GM21381 (cell line): ENCODE results near the gene PHKA1.
"Not testable (repeated sequence)": the region's sequence is repeated elsewhere in the genome, so short reads cannot be mapped to it uniquely, and the experiment has no call there.

Source experiments
- ATAC-seq: cut with Tn5 transposase; IDR thresholded peaks from one replicate; pipeline ENCODE4 v1.9.1; 2021; ENCODE audit warnings: mild to moderate bottlenecking, moderate library complexity; ENCODE audit not compliant: unreplicated experiment

Gene PHKA1

DNA sequence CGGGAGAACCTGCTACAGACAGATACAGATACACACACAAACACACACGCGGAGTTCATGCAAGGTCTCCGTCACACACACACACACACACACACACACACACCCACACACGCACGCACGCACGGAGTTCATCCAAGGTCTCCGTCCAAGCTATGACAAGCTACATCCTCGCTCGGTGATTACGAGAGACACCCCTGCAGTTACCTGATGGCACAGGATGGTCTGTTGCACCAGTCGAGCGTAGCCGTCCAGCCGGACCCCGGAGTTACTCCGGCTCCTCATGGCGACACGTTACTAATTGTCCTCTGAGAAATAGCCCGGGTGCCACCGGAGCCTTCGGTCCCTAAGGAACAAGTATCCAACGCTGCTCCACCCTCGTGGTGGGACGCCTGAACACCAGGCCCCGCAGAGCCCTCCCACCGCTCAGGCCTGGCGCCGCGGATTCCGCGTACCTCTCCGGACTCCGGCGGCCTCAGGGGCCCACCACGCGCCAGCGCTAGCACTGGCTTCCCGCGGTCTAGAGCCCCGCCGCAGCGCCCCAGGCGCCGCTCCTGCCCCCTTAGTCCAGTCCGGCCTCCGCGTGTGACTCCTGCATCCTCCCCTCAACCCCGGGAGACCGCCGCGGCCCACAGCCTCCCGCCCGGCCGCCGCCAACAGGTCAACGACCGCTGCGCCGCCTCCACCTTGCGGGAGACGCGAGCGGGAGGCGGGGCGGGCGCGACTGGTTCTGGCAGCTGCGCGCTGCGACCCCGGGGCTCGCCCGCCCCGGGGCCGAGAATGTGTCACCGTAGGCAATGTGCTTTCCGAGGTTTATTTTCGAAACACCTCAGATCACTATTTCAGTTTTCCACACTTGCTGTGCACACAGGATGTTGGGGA, at the start of gene PHKA1:
Gene PHKA1 (minus strand): TSS at position 708 of the 879 bp plus-strand sequence. CDS start 426 bp downstream, at position 282.
- ATAC-seq: not testable (repeated sequence)

GRCh38 chrX:72760454-72760853, 46.3 kb upstream of the PHKA1 start:
- ATAC-seq: not testable (repeated sequence)

GRCh38 chrX:72748545-72748944, 34.4 kb upstream of the PHKA1 start:
- not testable (repeated sequence) for ATAC-seq

GRCh38 chrX:72745546-72745945, 31.4 kb upstream of the PHKA1 start:
- not testable (repeated sequence) for ATAC-seq

DNA sequence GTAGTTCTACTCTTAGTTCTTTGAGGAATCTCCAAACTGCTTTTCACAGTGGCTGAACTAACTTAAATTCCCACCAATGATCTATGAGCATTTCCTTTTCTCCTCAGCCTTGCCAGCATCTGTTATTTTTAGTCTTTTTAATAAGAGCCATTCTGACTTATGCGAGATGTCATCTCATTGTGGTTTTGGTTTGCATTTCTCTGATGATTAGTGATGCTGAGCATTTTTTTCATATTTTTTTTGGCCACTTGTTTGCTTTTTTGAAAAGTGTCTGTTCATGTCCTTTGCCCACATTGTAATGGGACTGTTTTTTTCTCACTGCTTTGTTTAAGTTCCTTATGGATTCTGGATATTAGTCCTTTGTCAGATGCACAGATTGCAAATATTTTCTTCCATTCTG, 21.5 kb upstream of the PHKA1 start:
- no peak for ATAC-seq

DNA sequence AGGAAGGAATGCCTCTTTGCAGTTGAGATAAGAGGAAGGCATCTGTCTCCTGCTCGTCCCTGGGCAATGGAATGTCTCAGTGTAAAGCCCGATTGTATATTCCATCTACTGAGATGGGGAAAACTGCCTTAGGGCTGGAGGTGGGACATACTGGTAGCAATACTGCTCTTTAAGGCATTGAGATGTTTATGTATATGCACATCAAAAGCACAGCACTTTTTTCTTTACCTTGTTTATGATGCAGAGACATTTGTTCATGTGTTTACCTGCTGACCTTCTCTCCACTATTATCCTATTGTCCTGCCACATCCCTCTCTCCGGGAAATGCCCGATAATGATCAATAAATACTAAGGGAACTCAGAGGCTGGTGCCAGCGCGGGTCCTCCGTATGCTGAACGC, 19.5 kb upstream of the PHKA1 start:
- ATAC-seq: not testable (repeated sequence)

- ATAC-seq: no peak
Measured at GRCh38 chrX:72727846-72728245, 13.7 kb upstream of the PHKA1 start.

DNA sequence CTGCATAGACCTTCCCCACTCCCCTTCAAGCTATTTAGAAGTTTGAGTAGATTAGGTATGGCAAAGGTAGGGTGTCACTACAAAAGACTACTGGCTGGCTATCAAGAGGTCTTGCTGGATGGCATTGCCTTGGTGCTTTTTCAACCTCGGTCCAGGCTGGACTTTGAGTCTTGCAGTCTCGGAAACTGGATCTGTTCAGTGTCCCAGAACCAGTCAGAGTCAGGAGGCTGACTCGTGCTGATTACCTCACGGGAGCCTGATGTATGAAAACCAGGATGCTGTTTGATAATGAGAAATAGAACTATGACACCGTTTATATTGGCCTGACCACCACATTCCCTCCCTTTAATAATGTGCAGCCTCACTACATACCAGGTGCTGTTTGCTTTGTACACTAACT, 2.7 kb upstream of the PHKA1 start:
- no peak for ATAC-seq

DNA sequence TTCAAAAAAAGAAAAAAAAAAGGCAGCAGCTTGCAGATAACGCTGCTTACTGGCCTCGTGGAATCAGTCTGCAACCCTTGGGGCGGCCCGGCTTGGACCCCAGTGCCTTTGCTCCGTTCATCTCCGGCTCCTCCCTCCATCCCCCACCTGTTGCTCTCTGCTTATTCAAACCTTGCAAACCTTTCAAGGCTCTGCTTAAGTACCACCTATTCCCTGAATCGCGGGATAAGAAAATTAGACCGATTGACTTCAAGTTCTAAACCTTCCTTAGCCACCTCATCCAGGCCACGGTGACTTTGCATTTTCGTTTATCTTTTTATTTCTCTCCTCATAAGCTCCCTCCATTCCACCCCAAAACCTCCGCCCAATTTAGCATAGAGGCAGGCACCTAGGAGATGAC, 1.4 kb upstream of the PHKA1 start:
- ATAC-seq: no peak

GRCh38 chrX:72714478-72714916, 391 bp upstream of the PHKA1 start:
- no peak for ATAC-seq

DNA sequence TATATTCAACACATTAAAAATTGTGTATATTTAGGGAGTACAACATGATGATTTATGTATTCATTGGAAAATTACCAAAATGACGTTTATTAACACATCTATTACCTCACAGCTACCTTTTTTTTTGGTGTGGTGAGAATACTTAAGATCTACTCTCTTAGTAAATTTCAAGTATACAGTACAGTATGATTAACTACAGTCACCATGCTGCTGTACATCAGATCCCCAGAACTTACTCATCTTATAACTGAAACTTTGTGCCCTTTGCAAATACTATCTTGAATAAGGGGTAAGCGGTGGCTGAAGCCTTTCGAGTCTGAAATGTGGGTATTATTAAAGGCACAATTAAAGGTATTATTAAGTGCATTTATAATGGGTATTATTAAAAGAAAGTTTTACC, 976 bp downstream of the PHKA1 start:
- ATAC-seq: no peak

- ATAC-seq: no peak
Measured at GRCh38 chrX:72712094-72712755, 1.9 kb downstream of the PHKA1 start.

GRCh38 chrX:72705814-72706213, 8.3 kb downstream of the PHKA1 start:
- no peak for ATAC-seq

GRCh38 chrX:72705111-72705510, 9.0 kb downstream of the PHKA1 start:
- ATAC-seq: no peak

- no peak for ATAC-seq
Measured at GRCh38 chrX:72694170-72694569, 19.9 kb downstream of the PHKA1 start.

GRCh38 chrX:72693477-72693876, 20.6 kb downstream of the PHKA1 start:
- ATAC-seq: no peak

GRCh38 chrX:72687396-72687795, 26.7 kb downstream of the PHKA1 start:
- no peak for ATAC-seq

GRCh38 chrX:72685810-72686456, 28.2 kb downstream of the PHKA1 start:
- ATAC-seq: no peak

DNA sequence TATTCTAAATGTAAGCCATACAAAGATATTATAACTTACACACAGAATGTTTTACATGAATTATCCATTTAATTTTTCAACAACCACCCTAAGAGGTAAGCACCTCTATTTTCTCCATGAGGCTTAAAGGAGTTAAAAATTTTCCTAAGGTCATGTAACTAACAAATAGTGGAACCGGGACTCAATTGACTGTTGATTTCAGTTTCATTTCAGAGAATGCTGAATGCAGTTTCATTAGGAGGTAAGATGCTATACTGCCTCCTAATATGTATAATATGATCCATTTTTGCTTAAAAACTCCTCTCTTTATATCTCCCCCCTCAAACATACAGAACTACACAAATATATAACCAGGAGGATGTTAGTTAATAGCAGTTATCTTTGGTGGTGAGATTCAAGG, 29.1 kb downstream of the PHKA1 start:
- no peak for ATAC-seq

DNA sequence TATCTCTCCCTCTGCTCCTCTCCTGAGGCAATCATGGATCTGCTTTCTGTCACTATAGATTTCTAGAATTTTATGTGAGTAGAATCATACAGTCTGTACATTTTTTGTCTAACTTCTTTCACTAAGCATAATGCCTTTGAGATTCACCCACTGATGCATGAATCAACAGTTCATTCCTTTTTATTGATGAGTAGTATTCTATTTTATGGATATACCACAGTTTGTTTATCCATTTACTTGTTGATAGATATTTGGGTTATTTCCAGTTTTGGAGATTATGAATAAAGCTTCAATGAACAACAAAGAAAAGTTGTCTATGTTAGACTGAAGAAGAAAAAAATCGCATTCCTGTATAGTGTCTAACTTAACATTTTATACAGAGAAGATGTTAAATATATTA, 30.5 kb downstream of the PHKA1 start:
- ATAC-seq: no peak

DNA sequence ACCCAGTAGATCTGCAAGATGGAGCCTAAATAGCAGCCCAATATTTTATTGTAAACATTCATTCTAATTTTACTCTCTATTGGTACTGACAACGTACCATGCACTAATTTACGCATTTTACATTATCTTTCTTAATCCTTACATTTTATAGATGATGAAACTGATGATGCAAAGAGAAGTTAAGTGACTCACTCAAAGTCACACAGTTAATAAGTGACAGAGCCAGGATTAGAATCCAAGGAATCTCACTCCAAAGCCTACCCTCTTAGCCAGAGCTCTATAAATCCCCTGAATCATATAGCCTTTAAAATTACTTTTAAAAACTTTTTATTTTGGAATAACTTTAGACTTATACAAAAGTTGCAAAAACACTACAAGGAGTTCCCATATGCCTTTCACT, 37.6 kb downstream of the PHKA1 start:
- ATAC-seq: no peak

DNA sequence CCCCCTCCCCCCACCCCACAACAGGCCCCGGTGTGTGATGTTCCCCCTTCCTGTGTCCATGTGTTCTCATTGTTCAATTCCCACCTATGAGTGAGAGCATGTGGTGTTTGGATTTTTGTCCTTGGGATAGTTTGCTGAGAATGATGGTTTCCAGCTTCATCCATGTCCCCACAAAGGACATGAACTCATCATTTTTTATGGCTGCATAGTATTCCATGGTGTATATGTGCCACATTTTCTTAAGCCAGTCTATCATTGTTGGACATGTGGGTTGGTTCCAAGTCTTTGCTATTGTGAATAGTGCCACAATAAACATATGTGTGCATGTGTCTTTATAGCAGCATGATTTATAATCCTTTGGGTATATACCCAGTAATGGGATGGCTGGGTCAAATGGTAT, 40.2 kb downstream of the PHKA1 start:
- not testable (repeated sequence) for ATAC-seq
